Activated CD4-positive, alpha-beta memory T cell treated with anti-CD3 and anti-CD28 coated beads, Interleukin-2, amount 10 ng/mL, durations not matched to agents 7 days and 5 days (primary cell): ENCODE measurements around the gene CDH13. TPM values are rescaled to one million over a fixed set of nuclear protein-coding genes. Genes with fewer than 3 reads are reported as not detected.

ENCODE experiments used
- CTCF ChIA-PET: fragments of 350-600 bp; sonication (Branson Sonifier 250); formaldehyde crosslinking; loops from one replicate; lab custom pipeline; 2021; ENCODE audit warnings: antibody characterized with exemption, inconsistent platforms; lab: Charles Lee
- POLR2A ChIA-PET: fragments of 350-600 bp; sonication (Branson Sonifier 250); formaldehyde crosslinking; loops from one replicate; lab custom pipeline; 2021; ENCODE audit warnings: antibody characterized with exemption; lab: Charles Lee
- DNase-seq: peaks from one replicate; pipeline ENCODE4 v3.0.0-alpha.2; 2020
- H3K27ac Mint-ChIP-seq: one replicate; pipeline ENCODE4 v1.8.0; 2021; ENCODE audit warnings: mild to moderate bottlenecking, mixed read lengths
- H3K27me3 Mint-ChIP-seq: one replicate; pipeline ENCODE4 v1.8.0; 2021; ENCODE audit warnings: mixed read lengths
- H3K36me3 Mint-ChIP-seq: one replicate; pipeline ENCODE4 v1.8.0; 2021; ENCODE audit warnings: low read depth, mixed read lengths
- H3K4me1 Mint-ChIP-seq: one replicate; pipeline ENCODE4 v1.8.0; 2021; ENCODE audit warnings: mixed read lengths
- H3K4me3 Mint-ChIP-seq: one replicate; pipeline ENCODE4 v1.8.0; 2021; ENCODE audit warnings: mild to moderate bottlenecking, mixed read lengths
- H3K9me3 Mint-ChIP-seq: one replicate; pipeline ENCODE4 v1.8.0; 2021; ENCODE audit warnings: mixed read lengths
- total RNA-seq, 2 experiments: library from RNA; stranded (reverse); gene quantifications; one replicate each; pipeline ENCODE4 v1.2.3, GENCODE V29; 2021

Gene CDH13
- total RNA-seq, 2 experiments from 2014 or later: not detected

DNA sequence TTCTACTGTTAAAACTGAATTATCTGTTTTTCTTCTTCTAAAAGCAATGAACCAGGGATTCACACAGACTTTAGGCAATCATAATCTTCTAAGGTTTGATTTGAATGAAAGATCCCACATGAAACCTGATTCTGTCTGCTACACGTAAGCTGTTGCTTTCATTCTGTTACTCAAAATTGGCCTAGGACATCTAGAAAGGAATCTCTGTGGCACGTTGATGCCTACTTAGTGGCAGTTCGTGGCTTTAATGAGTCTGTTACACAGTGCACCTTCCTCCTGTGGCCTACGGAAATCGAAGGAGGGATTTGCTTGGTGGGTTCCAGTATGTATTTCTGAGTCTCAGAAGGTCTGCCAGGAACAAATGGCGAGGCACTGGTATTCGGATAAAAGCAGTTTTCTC is 691.6 kb downstream of the CDH13 start:
- Mint-ChIP-seq H3K27ac (no peak overlapping the region), H3K4me3 (no peak overlapping the region), H3K4me1 (no peaks in the 10 kb centered on the region), H3K36me3 (no peaks in the 10 kb centered on the region), H3K27me3 (no peaks in the 10 kb centered on the region), H3K9me3 (no peaks in the 10 kb centered on the region)
- ChIA-PET POLR2A (no interaction called here), CTCF (no interaction called here)
- no peak for DNase-seq

DNA sequence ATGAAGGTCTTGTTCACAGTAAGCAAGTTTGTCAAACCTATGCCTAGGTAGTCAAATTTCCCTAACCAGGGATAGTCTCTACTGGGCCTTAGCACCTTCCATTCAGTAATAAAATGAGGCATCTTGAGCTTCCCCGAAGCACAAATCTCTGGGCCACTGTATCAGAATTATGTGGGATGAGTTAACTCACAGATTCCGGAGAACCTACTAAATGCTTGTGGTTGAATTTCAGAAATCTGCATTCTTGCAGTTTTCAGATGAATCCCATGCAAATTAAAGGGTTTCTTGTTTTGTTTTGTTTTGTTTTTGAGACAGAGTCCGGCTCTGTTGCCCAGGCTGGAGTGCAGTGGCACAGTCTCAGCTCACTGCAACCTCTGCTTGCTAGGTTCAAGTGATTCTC is 702.2 kb downstream of the CDH13 start:
- no peak overlapping the region for H3K4me3 Mint-ChIP-seq
- H3K36me3 Mint-ChIP-seq: no peaks in the 10 kb centered on the region
- no peak overlapping the region for H3K27ac Mint-ChIP-seq
- H3K27me3 Mint-ChIP-seq: no peaks in the 10 kb centered on the region
- no peaks in the 10 kb centered on the region for H3K9me3 Mint-ChIP-seq
- POLR2A ChIA-PET: no interaction called here
- no peak for DNase-seq
- CTCF ChIA-PET: interaction anchor here (1.2 kb wide), 1 partner anchor 91 kb away, joined by 3 read pairs; no protein-coding TSS in a partner anchor
- no peaks in the 10 kb centered on the region for H3K4me1 Mint-ChIP-seq

DNA sequence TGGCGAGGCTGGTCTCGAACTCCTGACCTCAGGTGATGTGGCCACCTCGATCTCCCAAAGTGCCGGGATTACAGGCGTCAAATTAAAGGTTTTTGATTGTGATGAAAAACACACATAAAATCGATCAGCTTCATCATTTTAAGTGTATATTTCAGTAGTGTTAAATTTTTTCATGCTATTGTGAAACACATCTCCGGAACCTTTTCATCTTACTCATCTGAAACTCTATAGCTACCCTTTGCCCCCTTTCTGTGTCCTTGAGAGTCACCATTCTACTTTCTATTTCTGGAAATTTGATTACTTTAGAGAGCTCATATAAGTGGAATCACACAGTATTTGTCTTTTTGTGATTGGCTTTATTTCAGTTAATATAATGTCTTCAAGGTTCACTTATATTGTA is 702.7 kb downstream of the CDH13 start:
- ChIA-PET POLR2A (no interaction called here), CTCF (no interaction called here)
- Mint-ChIP-seq H3K9me3 (no peaks in the 10 kb centered on the region), H3K27ac (no peak overlapping the region), H3K36me3 (no peaks in the 10 kb centered on the region), H3K4me1 (no peaks in the 10 kb centered on the region), H3K27me3 (no peaks in the 10 kb centered on the region), H3K4me3 (no peak overlapping the region)
- DNase-seq: no peak

DNA sequence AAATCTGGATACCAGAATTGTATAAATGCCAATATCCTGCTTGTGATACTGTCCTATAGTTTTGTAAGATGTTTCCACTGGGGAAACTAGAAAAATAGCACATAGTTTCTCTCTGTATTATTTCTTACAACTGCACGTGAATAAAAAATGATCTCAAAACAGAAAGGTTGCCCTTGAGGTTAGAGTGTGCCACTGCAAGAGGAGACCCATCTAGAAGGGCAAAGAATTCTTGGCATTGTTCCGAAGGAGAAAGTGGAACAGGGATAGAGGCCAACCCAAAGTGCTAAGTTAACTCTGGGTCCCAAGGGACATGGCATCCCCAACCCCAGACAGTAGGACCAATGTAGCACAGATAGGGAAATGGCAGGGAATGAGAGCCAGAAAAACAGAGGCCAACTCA is 703.5 kb downstream of the CDH13 start:
- Mint-ChIP-seq H3K9me3 (no peaks in the 10 kb centered on the region), H3K4me1 (no peaks in the 10 kb centered on the region), H3K27ac (no peak overlapping the region), H3K27me3 (no peaks in the 10 kb centered on the region), H3K36me3 (no peaks in the 10 kb centered on the region), H3K4me3 (no peak overlapping the region)
- ChIA-PET POLR2A (no interaction called here), CTCF (no interaction called here)
- no peak for DNase-seq

DNA sequence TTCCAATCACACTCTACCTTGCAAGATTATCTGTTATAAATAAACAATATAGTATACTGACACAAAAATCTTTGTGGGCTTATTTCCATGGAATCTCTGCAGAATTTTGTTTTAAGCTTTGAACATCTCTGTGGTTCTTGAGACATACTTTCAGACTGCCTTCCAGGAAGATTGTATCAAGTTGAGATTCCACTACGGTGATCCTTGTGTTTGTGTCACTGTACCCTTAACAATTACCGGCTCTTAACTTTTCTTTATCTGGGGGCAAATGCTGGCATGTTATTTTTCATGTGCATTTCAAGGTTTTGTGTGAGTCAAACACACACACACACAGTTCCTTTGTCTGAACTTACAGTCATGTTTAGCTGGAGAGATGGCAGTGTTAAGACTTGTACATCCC is 708.3 kb downstream of the CDH13 start:
- DNase-seq: no peak
- Mint-ChIP-seq H3K4me1 (no peaks in the 10 kb centered on the region), H3K27ac (no peak overlapping the region), H3K9me3 (no peaks in the 10 kb centered on the region), H3K27me3 (no peaks in the 10 kb centered on the region), H3K36me3 (no peaks in the 10 kb centered on the region), H3K4me3 (no peak overlapping the region)
- POLR2A ChIA-PET: no interaction called here
- CTCF ChIA-PET: no interaction called here

DNA sequence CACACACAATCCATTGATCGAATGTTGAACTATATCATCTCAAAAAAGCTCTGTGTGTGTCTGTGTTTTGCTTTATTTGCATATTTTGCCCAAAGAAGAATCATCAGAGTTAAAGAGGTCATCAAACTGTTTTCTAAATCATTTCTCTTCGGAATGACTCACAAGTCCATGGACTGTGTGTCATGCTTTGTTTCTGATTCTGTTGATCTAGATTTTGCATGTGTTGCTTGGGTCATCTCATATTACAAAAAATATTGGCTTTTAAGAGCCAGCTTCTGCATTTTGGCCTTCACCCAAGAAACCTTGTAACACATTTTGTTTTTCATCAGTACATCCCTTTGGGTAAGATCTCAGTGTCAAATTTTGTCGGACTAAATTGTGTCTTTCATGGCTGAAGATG is 709.8 kb downstream of the CDH13 start:
- no peaks in the 10 kb centered on the region for H3K27me3 Mint-ChIP-seq
- no peaks in the 10 kb centered on the region for H3K9me3 Mint-ChIP-seq
- H3K27ac Mint-ChIP-seq: no peak overlapping the region
- no peak overlapping the region for H3K4me3 Mint-ChIP-seq
- no peak for DNase-seq
- POLR2A ChIA-PET: no interaction called here
- H3K4me1 Mint-ChIP-seq: no peaks in the 10 kb centered on the region
- CTCF ChIA-PET: no interaction called here
- no peaks in the 10 kb centered on the region for H3K36me3 Mint-ChIP-seq

DNA sequence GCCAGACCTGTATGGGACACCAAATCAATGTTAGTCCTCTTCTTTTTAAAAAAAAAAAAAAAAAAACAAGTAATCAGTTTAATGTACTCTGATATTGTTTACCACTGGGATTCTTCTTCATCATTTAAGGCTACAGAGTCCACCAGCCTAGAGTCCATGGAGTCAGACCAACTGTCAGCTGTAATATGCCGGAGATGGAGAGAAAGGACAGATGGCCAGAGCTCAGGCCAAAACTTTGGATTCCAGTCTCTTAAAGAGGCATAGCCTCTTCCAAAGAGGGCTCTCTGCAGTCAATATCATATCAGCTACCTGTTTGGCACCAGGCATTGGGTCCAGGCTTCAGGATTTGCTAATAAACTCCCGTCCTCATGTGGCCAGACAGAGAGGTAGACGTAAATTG is 711.4 kb downstream of the CDH13 start:
- ChIA-PET POLR2A (no interaction called here), CTCF (interaction anchor here (0.6 kb wide), 1 partner anchor 248 kb away, joined by 3 read pairs; no protein-coding TSS in a partner anchor)
- Mint-ChIP-seq H3K4me3 (no peak overlapping the region), H3K4me1 (no peaks in the 10 kb centered on the region), H3K27me3 (no peaks in the 10 kb centered on the region), H3K36me3 (no peaks in the 10 kb centered on the region), H3K9me3 (no peaks in the 10 kb centered on the region), H3K27ac (no peak overlapping the region)
- no peak for DNase-seq

DNA sequence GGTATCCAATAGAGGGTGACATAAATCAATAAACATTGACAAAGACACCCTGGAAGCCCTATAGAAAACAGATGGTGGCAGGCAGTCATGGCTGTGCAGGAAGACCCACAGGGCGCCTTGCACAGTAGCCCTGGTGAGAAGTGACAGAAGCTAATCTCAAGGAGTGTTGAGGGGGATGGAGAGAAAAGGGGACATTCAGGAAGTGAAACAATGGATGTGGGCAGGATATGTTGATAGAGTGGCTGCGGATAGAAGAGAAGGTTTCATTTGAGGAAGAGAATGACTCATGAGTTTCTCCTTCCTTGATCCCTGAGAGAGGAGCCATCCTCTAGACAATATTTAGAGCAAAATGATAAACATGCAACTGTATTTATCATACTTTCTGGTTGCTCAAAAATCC is 712.2 kb downstream of the CDH13 start:
- POLR2A ChIA-PET: no interaction called here
- Mint-ChIP-seq H3K27me3 (no peaks in the 10 kb centered on the region), H3K36me3 (no peaks in the 10 kb centered on the region), H3K4me1 (no peaks in the 10 kb centered on the region), H3K9me3 (no peaks in the 10 kb centered on the region), H3K4me3 (no peak overlapping the region), H3K27ac (no peak overlapping the region)
- DNase-seq: no peak
- CTCF ChIA-PET: no interaction called here

DNA sequence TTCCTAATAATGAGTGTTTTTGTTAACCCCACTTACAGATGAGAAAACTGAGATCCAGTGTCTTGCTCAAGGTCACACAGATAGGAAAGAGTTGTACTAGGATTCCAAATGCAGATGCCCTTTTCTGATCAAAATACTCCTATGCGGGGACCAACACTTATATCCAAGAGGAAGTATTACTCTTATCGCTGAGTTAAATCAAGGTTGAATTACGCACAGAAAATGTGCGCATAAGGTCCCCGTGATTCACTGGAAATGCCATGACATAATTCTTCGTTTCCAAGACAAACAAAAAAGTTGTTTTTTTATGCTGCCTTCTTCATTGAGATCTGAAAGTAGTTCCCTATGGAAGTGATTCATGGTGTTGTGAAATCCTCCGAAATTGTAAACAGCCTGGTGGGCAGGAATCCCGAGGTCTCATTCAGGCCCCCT is 717.2 kb downstream of the CDH13 start:
- DNase-seq: no peak
- H3K27me3 Mint-ChIP-seq: no peaks in the 10 kb centered on the region
- POLR2A ChIA-PET: no interaction called here
- CTCF ChIA-PET: no interaction called here
- H3K9me3 Mint-ChIP-seq: no peaks in the 10 kb centered on the region
- H3K27ac Mint-ChIP-seq: no peak overlapping the region
- H3K36me3 Mint-ChIP-seq: no peaks in the 10 kb centered on the region
- H3K4me3 Mint-ChIP-seq: no peak overlapping the region
- no peaks in the 10 kb centered on the region for H3K4me1 Mint-ChIP-seq

DNA sequence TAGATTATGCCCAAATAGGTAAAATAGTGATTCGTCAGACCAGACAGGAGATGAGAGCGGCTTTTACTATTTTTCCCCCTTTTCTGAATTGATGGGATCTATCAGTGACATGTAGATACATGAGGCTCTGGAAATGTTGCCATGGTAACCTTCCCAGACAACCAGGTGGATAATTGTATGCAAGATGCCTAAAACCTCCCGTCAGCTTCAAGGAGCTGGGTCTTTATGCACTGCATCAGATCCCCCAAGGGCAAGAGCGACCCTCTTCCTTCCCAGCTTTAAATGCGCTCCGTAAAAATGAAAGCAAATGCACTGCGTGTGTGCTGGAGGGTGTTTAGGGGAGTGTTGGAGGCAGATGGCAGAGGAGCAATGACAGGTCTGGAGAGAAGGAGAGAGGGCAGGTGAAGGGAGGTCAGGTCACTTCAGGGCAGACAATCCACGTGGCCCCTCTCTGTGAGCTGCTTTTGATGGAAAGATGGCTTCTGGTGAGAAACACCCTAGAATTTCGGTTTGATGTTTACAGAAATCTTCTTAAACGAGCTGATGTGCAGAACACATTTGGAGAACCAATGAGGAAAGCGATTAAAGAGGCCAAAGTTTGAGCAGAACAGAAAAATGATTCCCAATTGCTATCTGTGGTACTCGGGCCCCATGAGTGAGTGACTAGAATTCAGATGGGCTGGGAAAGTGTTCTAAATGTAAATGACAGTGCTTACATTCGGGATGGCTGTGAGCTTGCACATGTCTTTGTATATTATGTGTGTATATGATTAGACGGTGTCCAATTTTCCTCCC is 719.3 kb downstream of the CDH13 start:
- no peaks in the 10 kb centered on the region for H3K9me3 Mint-ChIP-seq
- ChIA-PET CTCF (interaction anchor here (1.9 kb wide), 1 partner anchor 9 kb away, joined by 5 read pairs; no protein-coding TSS in a partner anchor), POLR2A (no interaction called here)
- no peak overlapping the region for H3K27ac Mint-ChIP-seq
- H3K4me3 Mint-ChIP-seq: no peak overlapping the region
- H3K27me3 Mint-ChIP-seq: no peaks in the 10 kb centered on the region
- no peaks in the 10 kb centered on the region for H3K4me1 Mint-ChIP-seq
- no peak for DNase-seq
- H3K36me3 Mint-ChIP-seq: no peaks in the 10 kb centered on the region

DNA sequence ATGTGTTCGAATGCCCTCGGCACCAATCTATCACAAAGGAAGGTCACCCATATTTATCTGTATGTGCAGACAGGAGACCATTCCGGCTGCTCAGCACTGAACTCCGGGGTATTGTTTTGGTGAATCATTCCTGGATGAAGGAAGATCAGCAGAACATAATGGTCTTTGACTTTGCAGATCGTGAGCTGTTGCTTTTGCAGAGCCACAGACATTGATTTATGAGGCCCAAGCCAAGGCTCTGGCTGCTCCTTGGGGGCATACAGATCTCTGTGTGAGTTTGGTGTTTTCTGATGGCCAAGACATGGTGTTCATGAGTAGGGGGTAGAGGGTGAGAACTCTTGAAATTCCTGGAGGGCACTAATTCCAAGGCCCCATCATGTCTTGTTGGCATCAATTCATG is 722.2 kb downstream of the CDH13 start:
- no peaks in the 10 kb centered on the region for H3K4me1 Mint-ChIP-seq
- H3K9me3 Mint-ChIP-seq: no peaks in the 10 kb centered on the region
- H3K27me3 Mint-ChIP-seq: no peaks in the 10 kb centered on the region
- ChIA-PET POLR2A (no interaction called here), CTCF (no interaction called here)
- no peak for DNase-seq
- H3K36me3 Mint-ChIP-seq: no peaks in the 10 kb centered on the region
- no peak overlapping the region for H3K4me3 Mint-ChIP-seq
- H3K27ac Mint-ChIP-seq: no peak overlapping the region

DNA sequence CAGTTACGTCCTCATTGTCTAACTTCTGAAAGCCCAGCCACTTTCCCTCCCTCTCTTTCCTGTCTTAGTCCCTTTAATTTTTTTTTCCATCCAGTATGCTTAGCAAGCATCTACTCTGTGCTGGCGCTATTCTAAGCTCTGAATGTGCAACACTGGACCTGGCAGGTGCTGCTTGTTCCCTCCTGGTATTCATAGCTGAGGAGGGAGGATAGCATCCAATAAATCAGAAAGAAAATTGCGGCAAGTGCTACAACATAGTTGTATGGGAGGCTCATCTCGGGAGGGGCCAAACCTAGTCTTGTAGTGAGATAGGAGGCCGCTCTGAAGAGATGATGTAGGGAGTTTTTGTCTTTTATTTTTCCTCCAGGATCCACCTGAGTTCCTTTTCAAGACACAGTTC is 723.7 kb downstream of the CDH13 start:
- Mint-ChIP-seq H3K4me1 (no peaks in the 10 kb centered on the region), H3K27ac (no peak overlapping the region), H3K27me3 (no peaks in the 10 kb centered on the region), H3K4me3 (no peak overlapping the region), H3K36me3 (no peaks in the 10 kb centered on the region), H3K9me3 (no peaks in the 10 kb centered on the region)
- CTCF ChIA-PET: no interaction called here
- POLR2A ChIA-PET: no interaction called here
- DNase-seq: no peak

DNA sequence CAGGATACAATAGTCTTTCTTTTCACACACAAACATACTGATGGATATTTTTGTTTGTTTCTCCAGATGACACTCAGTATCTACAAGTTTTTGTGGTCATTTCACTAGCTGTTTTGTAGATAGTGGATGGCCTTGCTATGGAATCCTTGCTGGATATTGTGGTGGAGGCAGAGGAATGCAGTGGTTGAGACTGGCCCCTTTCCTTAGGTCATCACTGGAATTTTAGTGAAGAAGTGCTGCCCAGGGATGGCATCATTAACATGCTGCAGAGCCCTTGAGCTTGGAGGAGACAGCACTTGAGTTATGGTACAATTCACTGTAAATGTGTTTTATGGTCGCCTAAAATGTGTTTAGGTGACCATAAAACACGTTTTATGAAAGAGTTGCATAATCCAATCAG is 725.1 kb downstream of the CDH13 start:
- CTCF ChIA-PET: no interaction called here
- H3K27me3 Mint-ChIP-seq: no peaks in the 10 kb centered on the region

DNA sequence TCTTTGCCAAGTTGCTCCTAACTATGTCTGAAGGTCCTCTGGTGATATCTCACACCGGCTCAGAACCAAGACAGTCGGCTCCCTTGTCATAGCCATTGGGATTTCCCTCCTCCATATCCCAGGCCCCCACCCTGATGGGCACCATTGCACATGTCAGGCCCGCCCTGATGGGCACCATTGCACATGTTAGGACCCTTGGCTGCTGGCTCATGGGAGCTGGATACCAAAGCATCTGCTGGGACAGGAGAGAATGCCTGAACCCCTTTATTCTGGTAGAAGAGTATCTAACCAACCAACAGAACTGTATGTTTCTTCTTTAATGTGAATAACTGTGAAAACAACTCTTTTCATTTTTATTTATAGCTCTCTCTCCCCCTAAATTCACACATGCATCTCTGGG is 726.5 kb downstream of the CDH13 start:
- ChIA-PET POLR2A (no interaction called here), CTCF (no interaction called here)
- no peak for DNase-seq
- no peaks in the 10 kb centered on the region for H3K9me3 Mint-ChIP-seq
- H3K36me3 Mint-ChIP-seq: no peaks in the 10 kb centered on the region
- H3K4me3 Mint-ChIP-seq: no peak overlapping the region
- H3K4me1 Mint-ChIP-seq: no peaks in the 10 kb centered on the region
- H3K27me3 Mint-ChIP-seq: no peaks in the 10 kb centered on the region
- H3K27ac Mint-ChIP-seq: no peak overlapping the region

More for the DNA sequence above, 725.1 kb downstream of the CDH13 start:
- no peaks in the 10 kb centered on the region for H3K9me3 Mint-ChIP-seq
- H3K4me1 Mint-ChIP-seq: no peaks in the 10 kb centered on the region
- H3K27ac Mint-ChIP-seq: no peak overlapping the region
- H3K36me3 Mint-ChIP-seq: no peaks in the 10 kb centered on the region
- H3K4me3 Mint-ChIP-seq: no peak overlapping the region
- no peak for DNase-seq
- POLR2A ChIA-PET: interaction anchor here (0.6 kb wide), 1 partner anchor 17 kb away, joined by 3 read pairs; no protein-coding TSS in a partner anchor
